ENCODE measurements around the gene C5AR2.

DNA sequence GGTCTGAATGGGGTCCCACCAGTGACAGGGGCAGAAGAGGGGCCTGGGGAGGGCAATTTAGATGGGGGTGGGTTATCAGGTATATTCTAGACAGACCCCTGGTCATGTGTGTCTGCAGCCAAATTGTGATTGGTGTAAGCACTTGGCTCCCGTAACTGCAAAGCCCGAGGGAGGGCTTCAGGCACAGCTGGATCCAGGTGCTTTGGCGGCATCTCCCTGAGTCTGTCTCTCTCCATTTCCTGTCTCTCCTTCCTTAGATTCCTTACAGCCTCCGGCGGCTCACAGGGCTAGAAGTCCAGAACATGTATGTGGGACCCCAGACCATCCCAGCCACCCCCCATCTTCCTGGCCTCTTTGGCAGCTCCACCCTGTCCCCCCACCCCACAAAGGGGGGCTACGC lies 48.6 kb downstream of the C5AR2 start:
- TF ChIP-seq EZH2 (IDR thresholded peaks at IDR 0.05; ENCODE audit: low read depth, unreplicated experiment): no peak
- TF ChIP-seq, protein P1, sequence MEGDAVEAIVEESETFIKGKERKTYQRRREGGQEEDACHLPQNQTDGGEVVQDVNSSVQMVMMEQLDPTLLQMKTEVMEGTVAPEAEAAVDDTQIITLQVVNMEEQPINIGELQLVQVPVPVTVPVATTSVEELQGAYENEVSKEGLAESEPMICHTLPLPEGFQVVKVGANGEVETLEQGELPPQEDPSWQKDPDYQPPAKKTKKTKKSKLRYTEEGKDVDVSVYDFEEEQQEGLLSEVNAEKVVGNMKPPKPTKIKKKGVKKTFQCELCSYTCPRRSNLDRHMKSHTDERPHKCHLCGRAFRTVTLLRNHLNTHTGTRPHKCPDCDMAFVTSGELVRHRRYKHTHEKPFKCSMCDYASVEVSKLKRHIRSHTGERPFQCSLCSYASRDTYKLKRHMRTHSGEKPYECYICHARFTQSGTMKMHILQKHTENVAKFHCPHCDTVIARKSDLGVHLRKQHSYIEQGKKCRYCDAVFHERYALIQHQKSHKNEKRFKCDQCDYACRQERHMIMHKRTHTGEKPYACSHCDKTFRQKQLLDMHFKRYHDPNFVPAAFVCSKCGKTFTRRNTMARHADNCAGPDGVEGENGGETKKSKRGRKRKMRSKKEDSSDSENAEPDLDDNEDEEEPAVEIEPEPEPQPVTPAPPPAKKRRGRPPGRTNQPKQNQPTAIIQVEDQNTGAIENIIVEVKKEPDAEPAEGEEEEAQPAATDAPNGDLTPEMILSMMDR (conservative IDR thresholded peaks at IDR 0.05; ENCODE audit: low read depth in 2 of 2): no peak
- no peak for TF ChIP-seq NANOG (IDR thresholded peaks at IDR 0.05; ENCODE audit: borderline replicate concordance)
- TF ChIP-seq, protein P2, sequence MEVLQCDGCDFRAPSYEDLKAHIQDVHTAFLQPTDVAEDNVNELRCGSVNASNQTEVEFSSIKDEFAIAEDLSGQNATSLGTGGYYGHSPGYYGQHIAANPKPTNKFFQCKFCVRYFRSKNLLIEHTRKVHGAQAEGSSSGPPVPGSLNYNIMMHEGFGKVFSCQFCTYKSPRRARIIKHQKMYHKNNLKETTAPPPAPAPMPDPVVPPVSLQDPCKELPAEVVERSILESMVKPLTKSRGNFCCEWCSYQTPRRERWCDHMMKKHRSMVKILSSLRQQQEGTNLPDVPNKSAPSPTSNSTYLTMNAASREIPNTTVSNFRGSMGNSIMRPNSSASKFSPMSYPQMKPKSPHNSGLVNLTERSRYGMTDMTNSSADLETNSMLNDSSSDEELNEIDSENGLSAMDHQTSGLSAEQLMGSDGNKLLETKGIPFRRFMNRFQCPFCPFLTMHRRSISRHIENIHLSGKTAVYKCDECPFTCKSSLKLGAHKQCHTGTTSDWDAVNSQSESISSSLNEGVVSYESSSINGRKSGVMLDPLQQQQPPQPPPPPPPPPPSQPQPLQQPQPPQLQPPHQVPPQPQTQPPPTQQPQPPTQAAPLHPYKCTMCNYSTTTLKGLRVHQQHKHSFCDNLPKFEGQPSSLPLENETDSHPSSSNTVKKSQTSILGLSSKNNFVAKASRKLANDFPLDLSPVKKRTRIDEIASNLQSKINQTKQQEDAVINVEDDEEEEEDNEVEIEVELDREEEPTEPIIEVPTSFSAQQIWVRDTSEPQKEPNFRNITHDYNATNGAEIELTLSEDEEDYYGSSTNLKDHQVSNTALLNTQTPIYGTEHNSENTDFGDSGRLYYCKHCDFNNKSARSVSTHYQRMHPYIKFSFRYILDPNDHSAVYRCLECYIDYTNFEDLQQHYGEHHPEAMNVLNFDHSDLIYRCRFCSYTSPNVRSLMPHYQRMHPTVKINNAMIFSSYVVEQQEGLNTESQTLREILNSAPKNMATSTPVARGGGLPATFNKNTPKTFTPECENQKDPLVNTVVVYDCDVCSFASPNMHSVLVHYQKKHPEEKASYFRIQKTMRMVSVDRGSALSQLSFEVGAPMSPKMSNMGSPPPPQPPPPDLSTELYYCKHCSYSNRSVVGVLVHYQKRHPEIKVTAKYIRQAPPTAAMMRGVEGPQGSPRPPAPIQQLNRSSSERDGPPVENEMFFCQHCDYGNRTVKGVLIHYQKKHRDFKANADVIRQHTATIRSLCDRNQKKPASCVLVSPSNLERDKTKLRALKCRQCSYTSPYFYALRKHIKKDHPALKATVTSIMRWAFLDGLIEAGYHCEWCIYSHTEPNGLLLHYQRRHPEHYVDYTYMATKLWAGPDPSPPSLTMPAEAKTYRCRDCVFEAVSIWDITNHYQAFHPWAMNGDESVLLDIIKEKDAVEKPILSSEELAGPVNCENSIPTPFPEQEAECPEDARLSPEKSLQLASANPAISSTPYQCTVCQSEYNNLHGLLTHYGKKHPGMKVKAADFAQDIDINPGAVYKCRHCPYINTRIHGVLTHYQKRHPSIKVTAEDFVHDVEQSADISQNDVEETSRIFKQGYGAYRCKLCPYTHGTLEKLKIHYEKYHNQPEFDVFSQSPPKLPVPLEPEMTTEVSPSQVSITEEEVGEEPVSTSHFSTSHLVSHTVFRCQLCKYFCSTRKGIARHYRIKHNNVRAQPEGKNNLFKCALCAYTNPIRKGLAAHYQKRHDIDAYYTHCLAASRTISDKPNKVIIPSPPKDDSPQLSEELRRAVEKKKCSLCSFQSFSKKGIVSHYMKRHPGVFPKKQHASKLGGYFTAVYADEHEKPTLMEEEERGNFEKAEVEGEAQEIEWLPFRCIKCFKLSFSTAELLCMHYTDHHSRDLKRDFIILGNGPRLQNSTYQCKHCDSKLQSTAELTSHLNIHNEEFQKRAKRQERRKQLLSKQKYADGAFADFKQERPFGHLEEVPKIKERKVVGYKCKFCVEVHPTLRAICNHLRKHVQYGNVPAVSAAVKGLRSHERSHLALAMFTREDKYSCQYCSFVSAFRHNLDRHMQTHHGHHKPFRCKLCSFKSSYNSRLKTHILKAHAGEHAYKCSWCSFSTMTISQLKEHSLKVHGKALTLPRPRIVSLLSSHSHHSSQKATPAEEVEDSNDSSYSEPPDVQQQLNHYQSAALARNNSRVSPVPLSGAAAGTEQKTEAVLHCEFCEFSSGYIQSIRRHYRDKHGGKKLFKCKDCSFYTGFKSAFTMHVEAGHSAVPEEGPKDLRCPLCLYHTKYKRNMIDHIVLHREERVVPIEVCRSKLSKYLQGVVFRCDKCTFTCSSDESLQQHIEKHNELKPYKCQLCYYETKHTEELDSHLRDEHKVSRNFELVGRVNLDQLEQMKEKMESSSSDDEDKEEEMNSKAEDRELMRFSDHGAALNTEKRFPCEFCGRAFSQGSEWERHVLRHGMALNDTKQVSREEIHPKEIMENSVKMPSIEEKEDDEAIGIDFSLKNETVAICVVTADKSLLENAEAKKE (CRISPR knock-in tag; IDR thresholded peaks at IDR 0.05): no peak
- TF ChIP-seq POLR2AphosphoS5 (IDR thresholded peaks at IDR 0.05; ENCODE audit: low read depth): no peak
- TF ChIP-seq, protein P3, sequence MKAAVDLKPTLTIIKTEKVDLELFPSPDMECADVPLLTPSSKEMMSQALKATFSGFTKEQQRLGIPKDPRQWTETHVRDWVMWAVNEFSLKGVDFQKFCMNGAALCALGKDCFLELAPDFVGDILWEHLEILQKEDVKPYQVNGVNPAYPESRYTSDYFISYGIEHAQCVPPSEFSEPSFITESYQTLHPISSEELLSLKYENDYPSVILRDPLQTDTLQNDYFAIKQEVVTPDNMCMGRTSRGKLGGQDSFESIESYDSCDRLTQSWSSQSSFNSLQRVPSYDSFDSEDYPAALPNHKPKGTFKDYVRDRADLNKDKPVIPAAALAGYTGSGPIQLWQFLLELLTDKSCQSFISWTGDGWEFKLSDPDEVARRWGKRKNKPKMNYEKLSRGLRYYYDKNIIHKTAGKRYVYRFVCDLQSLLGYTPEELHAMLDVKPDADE (IDR thresholded peaks at IDR 0.05): no peak
- no peak for TF ChIP-seq EZH2phosphoT487 (IDR thresholded peaks at IDR 0.05; ENCODE audit: unreplicated experiment)
- no peak for TF ChIP-seq JUNB (IDR thresholded peaks at IDR 0.05; ENCODE audit: unreplicated experiment)
- TF ChIP-seq CREB1 (CRISPR knock-in tag; IDR thresholded peaks at IDR 0.05; ENCODE audit: low read depth): no peak
- no peak for TF ChIP-seq ZNF331 (CRISPR knock-in tag; IDR thresholded peaks at IDR 0.05; ENCODE audit: low read depth)
- TF ChIP-seq, protein P4, sequence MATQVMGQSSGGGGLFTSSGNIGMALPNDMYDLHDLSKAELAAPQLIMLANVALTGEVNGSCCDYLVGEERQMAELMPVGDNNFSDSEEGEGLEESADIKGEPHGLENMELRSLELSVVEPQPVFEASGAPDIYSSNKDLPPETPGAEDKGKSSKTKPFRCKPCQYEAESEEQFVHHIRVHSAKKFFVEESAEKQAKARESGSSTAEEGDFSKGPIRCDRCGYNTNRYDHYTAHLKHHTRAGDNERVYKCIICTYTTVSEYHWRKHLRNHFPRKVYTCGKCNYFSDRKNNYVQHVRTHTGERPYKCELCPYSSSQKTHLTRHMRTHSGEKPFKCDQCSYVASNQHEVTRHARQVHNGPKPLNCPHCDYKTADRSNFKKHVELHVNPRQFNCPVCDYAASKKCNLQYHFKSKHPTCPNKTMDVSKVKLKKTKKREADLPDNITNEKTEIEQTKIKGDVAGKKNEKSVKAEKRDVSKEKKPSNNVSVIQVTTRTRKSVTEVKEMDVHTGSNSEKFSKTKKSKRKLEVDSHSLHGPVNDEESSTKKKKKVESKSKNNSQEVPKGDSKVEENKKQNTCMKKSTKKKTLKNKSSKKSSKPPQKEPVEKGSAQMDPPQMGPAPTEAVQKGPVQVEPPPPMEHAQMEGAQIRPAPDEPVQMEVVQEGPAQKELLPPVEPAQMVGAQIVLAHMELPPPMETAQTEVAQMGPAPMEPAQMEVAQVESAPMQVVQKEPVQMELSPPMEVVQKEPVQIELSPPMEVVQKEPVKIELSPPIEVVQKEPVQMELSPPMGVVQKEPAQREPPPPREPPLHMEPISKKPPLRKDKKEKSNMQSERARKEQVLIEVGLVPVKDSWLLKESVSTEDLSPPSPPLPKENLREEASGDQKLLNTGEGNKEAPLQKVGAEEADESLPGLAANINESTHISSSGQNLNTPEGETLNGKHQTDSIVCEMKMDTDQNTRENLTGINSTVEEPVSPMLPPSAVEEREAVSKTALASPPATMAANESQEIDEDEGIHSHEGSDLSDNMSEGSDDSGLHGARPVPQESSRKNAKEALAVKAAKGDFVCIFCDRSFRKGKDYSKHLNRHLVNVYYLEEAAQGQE (IDR thresholded peaks at IDR 0.05; ENCODE audit: unreplicated experiment): no peak
- no peak for TF ChIP-seq STAT1 (IDR thresholded peaks at IDR 0.05; ENCODE audit: unreplicated experiment)
- TF ChIP-seq ZNF114 (CRISPR knock-in tag; IDR thresholded peaks at IDR 0.05): no peak

Measured in GM23338 (cell line).